ENCODE results near the gene OTOP1. TPM values are rescaled to one million over a fixed set of nuclear protein-coding genes. Genes with fewer than 3 reads are reported as not detected.
"Not testable (repeated sequence)": the region's sequence is repeated elsewhere in the genome, so short reads cannot be mapped to it uniquely, and the experiment has no call there.

Gene OTOP1
- total RNA-seq, 1 donor from 2014 or later = not detected

DNA sequence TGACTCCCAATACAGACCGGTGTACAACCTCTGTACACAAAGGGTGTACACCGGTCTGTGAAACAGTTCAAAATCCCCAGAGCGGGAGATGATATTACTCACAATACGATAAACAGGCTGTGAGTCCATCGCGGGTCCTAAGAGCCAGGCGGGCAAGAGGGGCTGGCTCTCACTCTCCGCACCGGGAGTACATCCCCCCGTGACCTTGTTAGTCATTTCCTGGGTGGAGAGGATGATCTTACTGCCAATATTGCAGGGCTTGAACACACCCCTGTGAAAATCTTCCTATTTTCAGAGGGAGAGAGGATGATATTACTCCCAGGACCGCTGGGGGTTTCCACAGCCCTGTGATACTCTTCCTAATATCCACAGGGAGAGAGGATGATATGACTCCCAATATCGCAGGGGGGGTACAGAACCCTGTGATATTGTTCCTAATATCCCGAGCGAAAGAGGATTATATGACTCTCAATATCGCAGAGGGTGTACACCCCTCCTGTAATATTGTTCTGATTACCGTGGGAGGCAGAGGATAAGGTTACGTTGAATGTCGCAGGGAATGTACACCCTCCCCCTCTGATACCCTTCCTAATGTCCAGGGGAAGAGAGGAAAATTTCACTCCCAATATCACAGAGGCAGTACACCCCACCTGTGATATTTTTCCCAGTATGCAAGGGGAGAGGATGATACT lies 60.9 kb downstream of the OTOP1 start:
- intact Hi-C loops (cut with micrococcal nuclease) = not testable (repeated sequence)

DNA sequence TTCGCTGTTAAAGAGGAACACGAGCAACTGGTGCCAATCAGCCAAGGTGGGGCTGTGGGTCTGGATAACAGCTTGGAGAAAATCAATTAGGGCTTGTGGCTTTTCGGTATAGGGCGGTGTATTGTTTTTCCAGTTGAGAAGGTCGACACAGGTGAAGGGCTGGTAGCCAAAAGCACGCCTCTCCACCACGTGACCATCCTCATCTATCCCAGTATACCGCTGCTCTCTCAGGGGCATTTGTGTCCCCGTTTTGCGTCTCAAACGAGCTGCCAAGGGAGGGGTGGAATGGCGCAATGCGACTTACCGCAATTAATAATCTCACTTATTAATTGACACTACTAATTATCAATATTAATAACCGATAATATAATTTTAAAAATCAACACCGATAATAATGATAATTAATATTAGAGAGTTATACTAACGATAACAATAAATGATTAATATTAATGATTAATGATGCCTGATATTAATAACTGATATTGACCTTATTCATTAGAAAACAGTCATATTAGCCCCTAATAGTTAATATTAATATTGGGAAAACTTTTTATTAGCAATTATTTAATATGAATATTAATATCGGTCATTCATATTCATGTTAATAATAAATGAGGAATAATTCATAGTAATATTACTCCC lies 62.1 kb downstream of the OTOP1 start:
- intact Hi-C loops (cut with micrococcal nuclease) = not testable (repeated sequence)

GRCh38 chr4:4162186-4162585 lies 64.5 kb downstream of the OTOP1 start:
- intact Hi-C loops (cut with micrococcal nuclease) = not testable (repeated sequence)

GRCh38 chr4:4160956-4161665 lies 65.6 kb downstream of the OTOP1 start:
- intact Hi-C loops (cut with micrococcal nuclease) = not testable (repeated sequence)

GRCh38 chr4:4145622-4146021 lies 81.1 kb downstream of the OTOP1 start:
- intact Hi-C loops (cut with micrococcal nuclease) = not testable (repeated sequence)

GRCh38 chr4:4143376-4143775 lies 83.4 kb downstream of the OTOP1 start:
- intact Hi-C loops (cut with micrococcal nuclease) = not testable (repeated sequence)

- intact Hi-C loops (cut with micrococcal nuclease) = not testable (repeated sequence)
Observed at GRCh38 chr4:4142679-4143078, 84.0 kb downstream of the OTOP1 start.

DNA sequence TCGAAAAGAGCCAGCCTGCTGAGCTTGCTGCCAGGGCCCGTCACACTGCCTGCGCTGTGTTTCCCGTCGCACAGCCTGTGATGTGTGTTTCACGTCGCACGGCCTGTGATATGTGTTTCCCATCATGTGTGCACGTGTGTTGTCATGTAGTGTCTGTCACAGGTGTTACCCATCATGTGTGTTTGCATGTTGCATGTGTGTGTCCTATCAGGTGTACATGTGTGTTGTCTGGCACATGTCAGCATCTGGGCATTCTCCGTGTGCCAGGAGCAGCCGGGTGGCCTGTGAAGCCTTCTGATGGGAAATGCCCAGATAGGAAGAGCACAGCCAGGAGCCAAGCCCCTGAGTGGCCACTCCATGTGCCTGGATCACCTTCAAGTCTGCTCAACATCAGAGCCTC lies 85.5 kb downstream of the OTOP1 start:
- intact Hi-C loops (cut with micrococcal nuclease) = not testable (repeated sequence)

Other genes starting within 250 kb of the OTOP1 start
- 15.5 and 16.5 TPM in 2 replicates for gene TMEM128, start 21.3 kb upstream of the OTOP1 start, total RNA-seq
- gene LYAR, start 63.2 kb upstream of the OTOP1 start, total RNA-seq = 32.7 and 33.6 TPM in 2 replicates
- 6.9 and 8.4 TPM in 2 replicates for gene ZBTB49, start 63.3 kb upstream of the OTOP1 start, total RNA-seq
- gene NSG1, start 160.2 kb upstream of the OTOP1 start, total RNA-seq = 0.69 and 1.1 TPM in 2 replicates